ENCODE measurements around the gene TCF15.

TCF15 gene, protein sequence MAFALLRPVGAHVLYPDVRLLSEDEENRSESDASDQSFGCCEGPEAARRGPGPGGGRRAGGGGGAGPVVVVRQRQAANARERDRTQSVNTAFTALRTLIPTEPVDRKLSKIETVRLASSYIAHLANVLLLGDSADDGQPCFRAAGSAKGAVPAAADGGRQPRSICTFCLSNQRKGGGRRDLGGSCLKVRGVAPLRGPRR

DNA sequence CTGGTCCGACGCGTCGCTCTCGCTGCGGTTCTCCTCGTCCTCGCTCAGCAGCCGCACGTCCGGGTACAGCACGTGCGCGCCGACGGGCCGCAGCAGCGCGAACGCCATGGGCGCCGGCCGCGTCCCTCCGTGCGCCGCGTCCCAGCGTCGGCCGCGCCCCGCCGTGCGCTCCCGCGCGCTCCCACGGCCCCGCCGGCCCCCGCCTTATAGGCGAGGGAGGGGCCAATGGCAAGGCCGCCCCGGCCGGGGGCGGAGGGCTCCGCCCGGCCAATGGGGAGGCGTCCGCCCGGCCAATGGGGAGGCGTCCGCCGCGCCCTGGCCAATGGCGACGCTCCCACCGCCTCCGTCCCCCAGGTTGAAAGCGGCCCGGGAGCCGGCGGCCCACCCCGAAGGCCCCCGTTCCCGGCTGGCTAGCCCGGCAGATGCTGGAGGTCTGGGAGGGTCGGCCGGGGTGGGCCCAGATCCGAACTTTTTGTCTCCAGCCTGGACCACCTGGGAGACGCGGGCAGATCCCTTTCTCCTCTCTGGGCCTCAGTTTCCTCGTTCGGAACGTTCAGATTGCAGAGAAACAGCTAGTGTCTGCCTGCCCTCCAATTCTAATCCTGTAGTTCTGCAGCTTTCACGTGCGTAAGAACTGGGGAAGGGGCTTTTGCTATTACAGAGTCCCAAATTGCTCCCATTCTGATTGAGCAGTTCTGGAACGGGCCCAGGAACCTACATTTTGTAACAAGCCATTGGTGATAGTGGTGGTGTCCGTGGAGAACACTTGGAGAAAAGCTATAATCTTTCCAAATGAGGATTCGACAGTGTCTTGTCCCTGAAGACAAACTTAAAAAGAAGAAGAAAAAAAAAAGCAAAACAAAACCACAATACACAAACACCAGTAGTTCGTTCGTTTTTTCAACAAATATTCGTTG lies at the start of gene TCF15:
TCF15 (minus strand) TSS at position 180 of the 917 bp plus-strand sequence; CDS start at position 108, 72 bp downstream.
- DNase-seq = no peak

GRCh38 chr20:658731-659291 lies 48.7 kb upstream of the TCF15 start:
- no peak for DNase-seq

GRCh38 chr20:658202-658601 lies 48.1 kb upstream of the TCF15 start:
- no peak for DNase-seq

- DNase-seq = no peak
Measured at GRCh38 chr20:655726-656624, 45.9 kb upstream of the TCF15 start.

DNA sequence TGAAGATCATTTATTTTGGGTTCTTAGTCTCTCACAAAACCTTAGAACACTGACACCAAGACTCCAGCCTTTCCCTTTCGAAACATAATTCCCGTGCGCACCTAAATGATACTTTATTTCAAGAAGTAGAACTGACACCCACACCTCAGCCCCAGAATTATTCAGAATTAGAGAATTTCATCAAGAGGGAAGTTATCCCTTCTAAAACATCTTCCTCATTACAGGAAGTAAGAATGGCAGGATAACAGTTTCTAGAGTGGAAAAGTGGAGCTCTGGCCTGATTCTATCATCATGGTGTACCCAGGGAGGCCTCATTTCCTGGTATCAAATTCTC lies 44.3 kb upstream of the TCF15 start:
- DNase-seq = no peak

DNA sequence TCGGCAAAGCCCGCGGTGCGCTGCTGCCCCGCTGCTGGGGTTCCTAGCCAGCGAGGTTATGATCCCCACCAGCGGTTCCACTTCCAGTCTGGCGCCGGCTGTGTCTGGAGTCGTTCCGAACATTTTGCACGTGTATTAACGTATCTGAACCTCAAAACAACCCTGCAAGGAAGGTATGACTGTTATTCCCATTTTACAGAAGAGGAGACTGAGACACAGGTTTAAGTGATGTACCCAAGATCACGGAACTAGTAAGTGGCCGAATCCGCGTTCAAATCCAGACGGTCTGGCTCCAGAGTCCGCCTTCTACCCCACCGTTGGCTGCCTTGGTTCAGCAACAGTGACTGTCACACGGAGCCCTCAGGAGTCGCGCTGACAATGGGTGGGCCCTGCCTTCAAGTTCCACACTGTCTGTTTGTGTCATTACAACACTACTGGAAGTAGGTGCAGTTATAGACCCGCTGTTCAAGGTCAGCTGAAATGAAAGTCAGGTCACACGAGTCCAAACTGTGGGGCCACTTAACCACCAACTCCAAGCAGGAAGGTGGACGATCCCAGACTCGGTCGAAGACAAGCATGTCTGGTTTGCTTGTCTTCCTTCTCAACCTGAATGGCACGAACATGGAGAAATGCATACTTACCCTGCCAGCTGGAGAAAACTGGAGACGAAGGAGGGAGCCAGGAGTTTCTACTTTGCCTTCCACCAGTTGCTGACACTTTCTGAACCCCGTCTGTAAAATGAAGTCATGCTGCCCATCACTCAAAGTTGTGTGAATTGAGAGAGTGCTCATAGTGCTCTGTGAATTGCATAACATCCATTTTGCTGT lies 43.7 kb upstream of the TCF15 start:
- DNase-seq = no peak

DNA sequence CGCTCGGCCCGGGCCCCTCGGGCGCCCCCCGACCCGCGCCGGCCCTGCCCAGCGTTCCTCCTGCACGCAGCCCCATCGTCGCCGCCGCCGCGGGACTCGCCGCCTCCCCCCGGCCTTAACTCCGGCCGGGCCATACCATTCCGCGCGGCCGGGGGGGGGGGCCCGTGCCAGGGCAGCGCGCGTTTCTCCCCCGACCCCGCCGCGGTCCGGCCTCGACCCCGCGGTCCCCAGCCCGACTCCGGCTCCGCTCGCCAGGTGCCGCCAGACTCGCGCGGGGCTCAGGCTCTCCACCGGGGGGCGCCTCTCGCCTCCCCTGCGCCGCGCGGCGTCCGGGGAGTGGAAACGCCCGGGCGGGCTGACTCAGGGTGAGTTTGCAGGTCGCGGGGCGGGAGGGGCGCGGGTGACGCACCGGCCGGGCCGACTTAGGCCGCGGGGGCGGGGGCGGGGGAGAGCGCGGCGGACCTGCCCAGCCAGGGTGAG lies 43.0 kb upstream of the TCF15 start, which contains the start of gene SRXN1:
SRXN1 (minus strand) TSS at position 91 of the 480 bp plus-strand sequence; CDS start at position 76, 15 bp downstream.
- DNase-seq = no peak

- DNase-seq = no peak
Measured at GRCh38 chr20:652615-653109, 42.6 kb upstream of the TCF15 start.

DNA sequence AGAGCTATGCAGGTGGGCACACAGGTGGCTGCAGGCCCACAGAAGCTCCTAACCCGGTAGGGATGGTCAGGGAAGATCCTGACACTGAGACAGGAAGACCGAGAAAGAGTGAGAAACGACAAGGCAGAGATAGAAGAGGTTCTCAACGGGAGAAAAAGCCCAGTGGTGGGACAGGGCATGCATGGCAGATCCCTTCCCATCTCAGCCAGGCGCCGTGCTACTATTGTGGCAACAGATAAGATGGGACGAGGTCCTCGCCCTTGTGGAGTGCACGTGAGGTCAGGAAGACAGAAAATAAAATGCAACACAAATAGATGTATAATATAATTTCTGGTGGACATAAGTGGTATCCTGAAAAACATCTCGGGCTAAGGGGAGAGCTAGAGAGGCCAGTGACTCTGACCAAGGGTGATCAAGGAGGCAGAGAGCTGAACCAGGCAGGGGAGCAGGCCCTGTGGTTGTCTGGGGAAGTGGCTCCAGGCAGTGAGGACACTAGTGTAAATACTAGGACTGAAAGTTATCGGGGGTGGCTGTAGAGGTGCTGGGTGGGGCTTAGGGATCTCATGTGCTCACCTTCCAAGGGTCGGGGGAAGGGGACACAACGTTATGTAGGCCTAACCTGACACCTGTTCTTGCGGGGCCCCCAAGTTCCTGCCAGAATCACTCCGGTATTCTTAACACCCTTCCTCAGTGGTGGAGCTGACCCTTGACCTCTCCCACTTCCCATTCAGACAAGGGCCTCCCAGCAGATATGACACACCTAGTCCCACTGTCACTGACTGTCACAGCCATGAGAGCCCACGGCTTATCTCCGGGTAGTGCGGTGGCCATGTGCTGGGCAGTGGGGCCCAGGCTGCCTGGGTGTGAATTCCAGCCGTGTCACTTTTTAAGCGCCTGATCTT lies 41.9 kb upstream of the TCF15 start:
- no peak for DNase-seq

DNA sequence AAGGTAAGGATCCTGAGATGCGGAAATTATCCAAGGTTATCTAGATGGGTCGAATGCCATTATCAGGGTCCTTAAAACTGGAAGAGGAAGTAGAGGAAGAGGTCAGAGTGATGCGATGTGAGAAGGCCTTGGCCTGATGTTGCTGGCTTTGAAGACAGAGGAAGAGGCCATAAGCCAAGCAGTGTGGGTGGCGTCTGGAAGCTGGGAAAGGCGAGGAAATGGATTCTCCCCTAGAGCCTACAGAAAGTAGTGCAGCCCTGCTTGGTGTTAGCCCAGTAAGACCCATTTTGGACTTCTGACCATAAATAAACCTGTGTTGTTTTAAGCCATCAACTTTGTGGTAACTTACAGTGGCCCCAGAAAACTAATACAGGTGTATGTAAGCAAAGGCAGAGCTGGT lies 40.8 kb upstream of the TCF15 start:
- DNase-seq = no peak

GRCh38 chr20:650281-650680 lies 40.2 kb upstream of the TCF15 start:
- DNase-seq = no peak

DNA sequence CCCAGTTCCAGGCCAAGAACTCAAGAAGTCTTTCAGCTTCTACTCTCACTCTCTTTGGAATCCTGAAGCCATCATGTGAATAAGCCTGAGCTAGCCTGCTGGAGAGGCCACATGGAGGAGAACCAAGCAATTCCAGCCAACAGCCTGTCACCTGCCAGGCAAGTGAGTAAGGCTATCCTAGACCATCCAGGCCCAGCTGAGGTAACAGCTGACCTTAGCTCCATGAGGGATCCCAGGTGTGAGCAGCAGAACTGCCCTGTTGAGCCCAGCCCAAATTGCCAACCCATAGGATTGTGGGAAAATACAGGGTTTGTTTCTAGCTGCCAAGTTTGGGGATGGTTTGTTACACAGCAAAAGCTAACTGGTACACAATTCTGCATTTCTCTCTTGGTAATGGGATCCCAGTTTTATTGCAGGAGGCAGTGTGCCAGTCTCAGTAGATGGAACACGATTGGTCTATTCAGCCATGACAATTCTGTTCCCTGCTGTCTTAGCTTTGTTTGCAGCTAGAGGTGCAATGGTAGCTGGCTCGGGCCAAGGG lies 37.4 kb upstream of the TCF15 start:
- no peak for DNase-seq

- no peak for DNase-seq
Measured at GRCh38 chr20:646868-647233, 36.7 kb upstream of the TCF15 start.

DNA sequence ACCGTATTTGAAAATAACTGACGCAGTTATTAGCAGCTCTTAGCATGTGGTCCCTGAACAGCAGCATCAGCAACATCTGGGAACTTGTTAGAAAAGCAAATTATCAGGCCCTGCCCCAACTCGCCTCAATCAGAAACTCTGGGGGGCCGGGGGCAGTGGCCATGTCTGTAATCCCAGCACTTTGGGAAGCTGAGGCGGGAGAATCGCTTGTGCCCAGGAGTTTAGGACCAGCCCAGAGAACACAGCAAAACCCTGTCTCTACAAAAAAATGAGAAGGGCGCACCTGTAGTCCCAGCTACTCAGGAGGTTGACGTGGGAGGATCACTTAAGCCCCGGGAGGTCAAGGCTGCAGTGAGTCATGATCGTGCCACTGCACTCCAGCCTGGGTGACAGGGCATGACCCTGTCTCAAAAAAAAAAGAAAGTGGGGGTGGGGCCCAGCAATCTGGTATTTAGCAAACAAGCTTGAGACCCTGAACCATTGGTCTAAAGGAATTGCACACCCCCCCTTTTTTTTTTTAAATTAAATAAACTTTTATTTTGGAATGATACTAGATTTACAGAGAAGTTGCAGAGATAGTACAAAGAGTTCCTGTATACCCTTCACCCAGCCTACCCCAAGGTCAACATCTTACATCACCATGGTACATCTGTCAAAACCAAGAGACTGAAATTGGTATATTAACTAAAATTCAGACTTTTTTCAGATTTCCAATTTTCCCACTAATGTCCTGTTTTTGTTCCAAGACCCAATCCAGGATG lies 36.2 kb upstream of the TCF15 start:
- DNase-seq = no peak

GRCh38 chr20:645318-646106 lies 35.4 kb upstream of the TCF15 start:
- DNase-seq = peak; percentile 9

GRCh38 chr20:644692-645317 lies 34.7 kb upstream of the TCF15 start:
- no peak for DNase-seq

- DNase-seq = no peak
Measured at GRCh38 chr20:642398-643174, 32.5 kb upstream of the TCF15 start.
